ENCODE data around the gene GAPDH. TPM values are rescaled to one million over a fixed set of nuclear protein-coding genes. Genes with fewer than 3 reads are reported as not detected.

GAPDH gene
- total RNA-seq, 4 donors from 2014 or later, result 1,190 to 2,139 (median 1,514) TPM

DNA sequence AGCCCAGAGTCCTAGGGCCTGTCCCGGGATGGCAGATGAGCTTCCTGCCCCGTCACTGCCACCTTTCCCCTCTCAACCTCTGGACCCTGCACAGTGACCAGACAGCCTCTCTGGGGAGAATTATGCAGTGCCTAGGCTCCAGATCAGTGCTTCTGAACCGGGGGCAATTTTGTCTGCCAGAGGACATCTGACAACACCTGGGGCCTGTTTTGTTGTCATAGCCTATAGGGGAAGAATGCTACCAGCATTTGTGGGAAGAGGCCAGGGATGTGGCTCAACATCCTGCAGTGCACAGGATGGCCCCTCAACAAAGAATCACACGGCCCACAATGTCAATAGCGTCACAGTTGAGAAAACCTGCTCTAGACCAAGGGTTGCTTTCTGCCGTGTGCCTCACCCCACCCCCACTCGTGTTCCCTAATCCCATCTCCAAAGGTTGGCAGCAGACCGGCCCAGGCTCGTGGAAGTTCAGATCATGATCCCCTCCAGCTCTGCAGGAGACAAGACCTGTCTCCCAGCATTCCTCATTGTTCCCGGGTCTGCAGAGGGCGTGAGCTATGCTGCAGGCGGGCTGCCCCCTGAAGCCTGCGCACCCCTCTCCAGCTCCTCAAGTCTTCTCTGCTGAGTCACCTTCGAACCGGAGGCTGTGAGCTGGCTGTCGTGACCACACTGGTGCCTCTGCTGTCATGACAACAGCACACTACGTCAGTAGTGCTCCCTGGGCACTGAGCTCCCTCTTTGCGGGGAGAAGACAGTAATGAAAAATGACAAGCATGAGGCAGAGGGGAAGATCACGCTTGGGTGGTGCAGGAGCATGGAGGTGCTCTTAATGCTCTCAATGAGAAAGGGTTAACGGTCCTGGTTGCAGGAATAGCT lies 2.0 kb upstream of the GAPDH start:
- DNase-seq (ENCODE audit: low spot score in 2 of 2), result peak in 1 of 2 donors; percentile 88
- TF ChIP-seq, protein P1, sequence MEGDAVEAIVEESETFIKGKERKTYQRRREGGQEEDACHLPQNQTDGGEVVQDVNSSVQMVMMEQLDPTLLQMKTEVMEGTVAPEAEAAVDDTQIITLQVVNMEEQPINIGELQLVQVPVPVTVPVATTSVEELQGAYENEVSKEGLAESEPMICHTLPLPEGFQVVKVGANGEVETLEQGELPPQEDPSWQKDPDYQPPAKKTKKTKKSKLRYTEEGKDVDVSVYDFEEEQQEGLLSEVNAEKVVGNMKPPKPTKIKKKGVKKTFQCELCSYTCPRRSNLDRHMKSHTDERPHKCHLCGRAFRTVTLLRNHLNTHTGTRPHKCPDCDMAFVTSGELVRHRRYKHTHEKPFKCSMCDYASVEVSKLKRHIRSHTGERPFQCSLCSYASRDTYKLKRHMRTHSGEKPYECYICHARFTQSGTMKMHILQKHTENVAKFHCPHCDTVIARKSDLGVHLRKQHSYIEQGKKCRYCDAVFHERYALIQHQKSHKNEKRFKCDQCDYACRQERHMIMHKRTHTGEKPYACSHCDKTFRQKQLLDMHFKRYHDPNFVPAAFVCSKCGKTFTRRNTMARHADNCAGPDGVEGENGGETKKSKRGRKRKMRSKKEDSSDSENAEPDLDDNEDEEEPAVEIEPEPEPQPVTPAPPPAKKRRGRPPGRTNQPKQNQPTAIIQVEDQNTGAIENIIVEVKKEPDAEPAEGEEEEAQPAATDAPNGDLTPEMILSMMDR (IDR thresholded peaks at IDR 0.05), result no peak
- TF ChIP-seq POLR2A (IDR thresholded peaks at IDR 0.05), result no peak
- whole genome bisulfite sequencing, 2 donors, result 26 to 28% methylated on average over 20 of the region's 20 CpGs
- H3K4me3 ChIP-seq (ENCODE audit: low read depth, poor library complexity, severe bottlenecking), result no peak overlapping the region
- intact Hi-C loops (cut with DNase I; ENCODE audit: low total_unique reads), result loop anchor here (10.0 kb wide), 1 partner anchor 197 kb away; no protein-coding TSS in a partner anchor

DNA sequence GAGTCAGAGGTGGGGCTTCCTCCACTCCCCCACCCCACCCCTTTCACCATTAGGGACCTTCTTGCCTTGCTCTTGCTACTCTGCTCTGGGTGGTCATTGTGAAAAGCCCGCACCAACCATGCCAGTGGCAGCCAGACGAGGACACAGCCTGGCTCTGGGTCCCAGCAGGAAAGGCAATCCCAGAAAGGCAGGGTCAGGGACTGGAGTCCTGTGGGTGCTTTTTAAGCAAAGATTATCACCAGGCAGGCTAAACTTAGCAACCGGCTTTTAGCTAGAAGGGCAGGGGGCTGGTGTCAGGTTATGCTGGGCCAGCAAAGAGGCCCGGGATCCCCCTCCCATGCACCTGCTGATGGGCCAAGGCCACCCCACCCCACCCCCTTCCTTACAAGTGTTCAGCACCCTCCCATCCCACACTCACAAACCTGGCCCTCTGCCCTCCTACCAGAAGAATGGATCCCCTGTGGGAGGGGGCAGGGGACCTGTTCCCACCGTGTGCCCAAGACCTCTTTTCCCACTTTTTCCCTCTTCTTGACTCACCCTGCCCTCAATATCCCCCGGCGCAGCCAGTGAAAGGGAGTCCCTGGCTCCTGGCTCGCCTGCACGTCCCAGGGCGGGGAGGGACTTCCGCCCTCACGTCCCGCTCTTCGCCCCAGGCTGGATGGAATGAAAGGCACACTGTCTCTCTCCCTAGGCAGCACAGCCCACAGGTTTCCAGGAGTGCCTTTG lies 1.2 kb upstream of the GAPDH start:
- DNase-seq (ENCODE audit: low spot score in 2 of 2), result peak in 1 of 2 donors; percentile 85
- 2% methylated on average over 14 of the region's 14 CpGs for WGBS, 2 donors
- intact Hi-C loops (cut with DNase I; ENCODE audit: low total_unique reads), result loop anchor here (10.0 kb wide), 1 partner anchor 198 kb away; no protein-coding TSS in a partner anchor
- TF ChIP-seq POLR2A (IDR thresholded peaks at IDR 0.05), result no peak
- TF ChIP-seq, protein P1 (IDR thresholded peaks at IDR 0.05), result no peak
- H3K4me3 ChIP-seq (ENCODE audit: low read depth, poor library complexity, severe bottlenecking), result peak overlapping the region; percentile 45

DNA sequence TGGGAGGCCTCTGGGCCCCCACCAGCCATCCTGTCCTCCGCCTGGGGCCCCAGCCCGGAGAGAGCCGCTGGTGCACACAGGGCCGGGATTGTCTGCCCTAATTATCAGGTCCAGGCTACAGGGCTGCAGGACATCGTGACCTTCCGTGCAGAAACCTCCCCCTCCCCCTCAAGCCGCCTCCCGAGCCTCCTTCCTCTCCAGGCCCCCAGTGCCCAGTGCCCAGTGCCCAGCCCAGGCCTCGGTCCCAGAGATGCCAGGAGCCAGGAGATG lies 729 bp upstream of the GAPDH start:
- DNase-seq (ENCODE audit: low spot score in 2 of 2), result peak in 1 of 2 donors; percentile 95
- TF ChIP-seq, protein P1 (IDR thresholded peaks at IDR 0.05), result no peak
- no peak for TF ChIP-seq POLR2A (IDR thresholded peaks at IDR 0.05)
- peak overlapping the region; percentile 45 for H3K4me3 ChIP-seq (ENCODE audit: low read depth, poor library complexity, severe bottlenecking)
- 2 to 4% methylated on average over 9 of the region's 9 CpGs for WGBS, 2 donors
- intact Hi-C loops (cut with DNase I; ENCODE audit: low total_unique reads), result loop anchor here (10.0 kb wide), 1 partner anchor 199 kb away; no protein-coding TSS in a partner anchor

DNA sequence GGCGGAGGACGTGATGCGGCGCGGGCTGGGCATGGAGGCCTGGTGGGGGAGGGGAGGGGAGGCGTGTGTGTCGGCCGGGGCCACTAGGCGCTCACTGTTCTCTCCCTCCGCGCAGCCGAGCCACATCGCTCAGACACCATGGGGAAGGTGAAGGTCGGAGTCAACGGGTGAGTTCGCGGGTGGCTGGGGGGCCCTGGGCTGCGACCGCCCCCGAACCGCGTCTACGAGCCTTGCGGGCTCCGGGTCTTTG lies 303 bp downstream of the GAPDH start:
- H3K4me3 ChIP-seq (ENCODE audit: low read depth, poor library complexity, severe bottlenecking), result peak overlapping the region; percentile 86
- no peak for TF ChIP-seq POLR2A (IDR thresholded peaks at IDR 0.05)
- TF ChIP-seq, protein P1 (IDR thresholded peaks at IDR 0.05), result no peak
- peak in 1 of 2 donors; percentile 95 for DNase-seq (ENCODE audit: low spot score in 2 of 2)
- no CpG with 5 or more reads among the region's 25 CpGs for WGBS, 2 donors
- intact Hi-C loops (cut with DNase I; ENCODE audit: low total_unique reads), result loop anchor here (10.0 kb wide), 1 partner anchor 200 kb away; no protein-coding TSS in a partner anchor

DNA sequence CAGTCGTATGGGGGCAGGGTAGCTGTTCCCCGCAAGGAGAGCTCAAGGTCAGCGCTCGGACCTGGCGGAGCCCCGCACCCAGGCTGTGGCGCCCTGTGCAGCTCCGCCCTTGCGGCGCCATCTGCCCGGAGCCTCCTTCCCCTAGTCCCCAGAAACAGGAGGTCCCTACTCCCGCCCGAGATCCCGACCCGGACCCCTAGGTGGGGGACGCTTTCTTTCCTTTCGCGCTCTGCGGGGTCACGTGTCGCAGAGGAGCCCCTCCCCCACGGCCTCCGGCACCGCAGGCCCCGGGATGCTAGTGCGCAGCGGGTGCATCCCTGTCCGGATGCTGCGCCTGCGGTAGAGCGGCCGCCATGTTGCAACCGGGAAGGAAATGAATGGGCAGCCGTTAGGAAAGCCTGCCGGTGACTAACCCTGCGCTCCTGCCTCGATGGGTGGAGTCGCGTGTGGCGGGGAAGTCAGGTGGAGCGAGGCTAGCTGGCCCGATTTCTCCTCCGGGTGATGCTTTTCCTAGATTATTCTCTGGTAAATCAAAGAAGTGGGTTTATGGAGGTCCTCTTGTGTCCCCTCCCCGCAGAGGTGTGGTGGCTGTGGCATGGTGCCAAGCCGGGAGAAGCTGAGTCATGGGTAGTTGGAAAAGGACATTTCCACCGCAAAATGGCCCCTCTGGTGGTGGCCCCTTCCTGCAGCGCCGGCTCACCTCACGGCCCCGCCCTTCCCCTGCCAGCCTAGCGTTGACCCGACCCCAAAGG lies 804 bp downstream of the GAPDH start:
- WGBS, 2 donors, result 1% methylated on average over 15 to 50 of the region's 52 CpGs
- DNase-seq (ENCODE audit: low spot score in 2 of 2), result peak; percentile 82 to 96
- H3K4me3 ChIP-seq (ENCODE audit: low read depth, poor library complexity, severe bottlenecking), result peak overlapping the region; percentile 86
- no peak for TF ChIP-seq POLR2A (IDR thresholded peaks at IDR 0.05)
- TF ChIP-seq, protein P1 (IDR thresholded peaks at IDR 0.05), result no peak
- intact Hi-C loops (cut with DNase I; ENCODE audit: low total_unique reads), result loop anchor here (5.0 to 10.0 kb wide), 2 partner anchors 113 to 200 kb away; no protein-coding TSS in a partner anchor

All from lower leg skin (tissue), 4 donors.